ENCODE measurements around the gene ARF1. TPM values are rescaled to one million over a fixed set of nuclear protein-coding genes. Genes with fewer than 3 reads are reported as not detected.
A peak's percentile ranks its signal among the peaks of the same experiment; 100 is the strongest.

The ARF1 gene
- polyA plus RNA-seq, 1 experiment: 933 TPM

DNA sequence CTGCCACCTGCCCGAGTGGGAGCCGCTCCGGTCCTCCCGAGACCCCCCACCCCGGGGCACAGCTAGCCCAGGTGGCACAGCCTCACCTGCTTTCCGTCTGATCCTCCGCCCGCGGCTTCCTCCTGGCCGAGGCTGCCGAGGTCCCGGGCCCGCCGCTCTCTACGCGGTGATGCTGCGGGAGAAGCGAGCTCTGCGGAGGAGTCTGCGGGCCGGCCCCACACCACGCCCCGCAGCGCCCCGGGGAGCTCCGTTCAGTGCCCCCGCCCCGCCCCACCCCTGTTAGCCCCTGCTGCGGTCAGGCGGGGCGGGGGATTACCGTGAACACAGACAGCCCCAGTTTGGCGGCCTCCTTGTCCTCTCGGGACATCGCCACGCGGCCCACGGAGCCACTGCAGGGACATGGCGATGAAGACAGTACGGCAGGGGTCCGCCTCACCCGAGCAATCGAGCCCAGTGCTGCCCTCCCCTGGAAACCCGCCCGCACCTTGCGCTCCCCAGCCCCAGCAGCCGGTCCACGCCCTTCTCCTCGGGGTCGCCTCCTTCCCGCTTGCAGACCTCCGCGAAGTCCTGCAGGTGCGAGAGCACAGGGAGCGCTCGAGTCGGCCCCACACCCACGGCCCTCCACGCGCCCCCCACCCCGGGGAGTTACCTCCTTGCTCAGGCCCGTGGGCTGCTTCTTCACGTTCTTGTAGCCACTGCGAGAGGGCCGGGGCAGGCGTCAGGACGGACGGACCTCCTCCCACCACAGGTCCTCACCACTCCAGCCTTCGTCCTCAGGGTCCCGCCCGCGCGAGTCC, 19.7 kb downstream of the ARF1 start:
- TF ChIP-seq, protein P1, sequence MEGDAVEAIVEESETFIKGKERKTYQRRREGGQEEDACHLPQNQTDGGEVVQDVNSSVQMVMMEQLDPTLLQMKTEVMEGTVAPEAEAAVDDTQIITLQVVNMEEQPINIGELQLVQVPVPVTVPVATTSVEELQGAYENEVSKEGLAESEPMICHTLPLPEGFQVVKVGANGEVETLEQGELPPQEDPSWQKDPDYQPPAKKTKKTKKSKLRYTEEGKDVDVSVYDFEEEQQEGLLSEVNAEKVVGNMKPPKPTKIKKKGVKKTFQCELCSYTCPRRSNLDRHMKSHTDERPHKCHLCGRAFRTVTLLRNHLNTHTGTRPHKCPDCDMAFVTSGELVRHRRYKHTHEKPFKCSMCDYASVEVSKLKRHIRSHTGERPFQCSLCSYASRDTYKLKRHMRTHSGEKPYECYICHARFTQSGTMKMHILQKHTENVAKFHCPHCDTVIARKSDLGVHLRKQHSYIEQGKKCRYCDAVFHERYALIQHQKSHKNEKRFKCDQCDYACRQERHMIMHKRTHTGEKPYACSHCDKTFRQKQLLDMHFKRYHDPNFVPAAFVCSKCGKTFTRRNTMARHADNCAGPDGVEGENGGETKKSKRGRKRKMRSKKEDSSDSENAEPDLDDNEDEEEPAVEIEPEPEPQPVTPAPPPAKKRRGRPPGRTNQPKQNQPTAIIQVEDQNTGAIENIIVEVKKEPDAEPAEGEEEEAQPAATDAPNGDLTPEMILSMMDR (IDR thresholded peaks at IDR 0.05; ENCODE audit: insufficient read depth, low read depth, low read length): peak; percentile 32; the same call in 1 of the 2 replicates
- CTCF ChIA-PET: interaction anchor here (0.7 kb wide), 1 partner anchor 98 kb away, joined by 3 read pairs; no protein-coding TSS in a partner anchor

GRCh38 chr1:228102791-228103620, 20.5 kb downstream of the ARF1 start, which contains the start of gene C1orf35:
C1orf35 (minus strand) TSS chr1:228103325; CDS start chr1:228103227, 98 bp downstream.
- TF ChIP-seq, protein P1 (IDR thresholded peaks at IDR 0.05; ENCODE audit: insufficient read depth, low read depth, low read length): no peak
- POLR2A ChIA-PET: no interaction called here
- CTCF ChIA-PET: no interaction called here
- peaks cover 31% of the 10 kb centered on the region for H3K36me3 ChIP-seq (ENCODE audit: control insufficient read depth, insufficient read depth, low read length)
- peak within 1 kb of the TSS; percentile 97 for H3K4me3 ChIP-seq (ENCODE audit: low read depth, low read length)
- no peaks in the 10 kb centered on the region for H3K27me3 ChIP-seq (ENCODE audit: control insufficient read depth, insufficient read depth, low read length)
- peak; percentile 39 for DNase-seq (ENCODE audit: low read depth)

More for the DNA sequence above, 19.7 kb downstream of the ARF1 start:
- no peak for DNase-seq (ENCODE audit: low read depth)
- Histone ChIP-seq H3K27me3 (ENCODE audit: control insufficient read depth, insufficient read depth, low read length) (no peaks in the 10 kb centered on the region), H3K36me3 (ENCODE audit: control insufficient read depth, insufficient read depth, low read length) (peaks cover 33% of the 10 kb centered on the region), H3K4me3 (ENCODE audit: low read depth, low read length) (peak overlapping the region; percentile 97)
- POLR2A ChIA-PET: no interaction called here

DNA sequence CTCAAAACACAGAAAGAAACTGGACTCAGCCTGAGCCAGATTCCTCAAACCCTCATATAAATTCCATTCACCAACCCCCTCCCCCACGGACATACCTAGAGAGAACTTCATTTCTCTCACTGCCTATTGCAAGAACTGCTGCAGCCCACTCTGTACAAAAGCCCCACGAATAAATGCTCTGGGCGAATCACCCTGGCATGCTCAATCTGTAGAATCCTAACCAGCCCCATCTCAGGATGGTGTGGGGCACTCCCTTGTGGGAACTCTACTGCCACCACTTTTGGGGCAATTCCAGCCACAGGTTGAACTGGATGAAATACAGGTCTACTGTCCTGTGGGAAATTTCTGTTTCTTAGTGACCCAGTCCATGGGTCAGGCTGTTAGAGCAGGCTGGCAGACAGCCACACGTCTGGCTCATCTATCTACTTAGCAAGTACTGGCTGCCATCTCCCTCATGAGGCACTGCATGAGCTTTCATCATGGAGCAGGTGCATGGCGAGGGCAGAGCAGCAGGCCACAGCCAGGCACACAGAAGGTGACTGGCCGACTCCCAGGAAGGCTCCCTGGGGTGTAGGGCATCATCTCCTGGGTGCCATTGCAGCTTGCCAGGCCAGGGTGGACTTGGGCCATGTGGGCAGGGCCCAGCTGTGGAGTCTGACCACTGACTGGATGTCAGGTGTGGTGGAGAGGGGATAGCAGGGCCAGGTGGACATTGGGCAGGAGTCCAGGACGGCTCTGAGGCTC, 22.2 kb downstream of the ARF1 start:
- TF ChIP-seq, protein P1 (IDR thresholded peaks at IDR 0.05; ENCODE audit: insufficient read depth, low read depth, low read length): no peak
- Histone ChIP-seq H3K27me3 (ENCODE audit: control insufficient read depth, insufficient read depth, low read length) (no peaks in the 10 kb centered on the region), H3K36me3 (ENCODE audit: control insufficient read depth, insufficient read depth, low read length) (peaks cover 19% of the 10 kb centered on the region), H3K4me3 (ENCODE audit: low read depth, low read length) (no peak overlapping the region)
- CTCF ChIA-PET: interaction anchor here (0.9 to 2.2 kb wide), 2 partner anchors 14 to 105 kb away, joined by 3 to 5 read pairs; no protein-coding TSS in a partner anchor
- DNase-seq (ENCODE audit: low read depth): no peak
- POLR2A ChIA-PET: no interaction called here

- Histone ChIP-seq H3K4me3 (ENCODE audit: low read depth, low read length) (no peak overlapping the region), H3K27me3 (ENCODE audit: control insufficient read depth, insufficient read depth, low read length) (no peaks in the 10 kb centered on the region), H3K36me3 (ENCODE audit: control insufficient read depth, insufficient read depth, low read length) (peaks cover 16% of the 10 kb centered on the region)
- TF ChIP-seq, protein P1 (IDR thresholded peaks at IDR 0.05; ENCODE audit: insufficient read depth, low read depth, low read length): no peak
- no peak for DNase-seq (ENCODE audit: low read depth)
- POLR2A ChIA-PET: no interaction called here
- CTCF ChIA-PET: interaction anchor here (0.9 to 2.2 kb wide), 2 partner anchors 15 to 106 kb away, joined by 3 to 5 read pairs; no protein-coding TSS in a partner anchor
Observed at GRCh38 chr1:228105270-228105995, 22.9 kb downstream of the ARF1 start.
